ENCODE data around the gene TMPRSS4.

TMPRSS4 gene

GRCh38 chr11:118056806-118057205, 20.1 kb upstream of the TMPRSS4 start:
- TF ChIP-seq CTCF (IDR thresholded peaks at IDR 0.05; ENCODE audit: low read depth, low read length) = no peak
- no peak for DNase-seq (ENCODE audit: low read depth, low spot score)
- no peak overlapping the region for H3K4me3 ChIP-seq (ENCODE audit: low read depth, low read length)
- in situ Hi-C loops (cut with HindIII; ENCODE audit: low sequenced_read_pairs) = no loop called here

GRCh38 chr11:118057251-118058145, 19.4 kb upstream of the TMPRSS4 start:
- DNase-seq (ENCODE audit: low read depth, low spot score) = no peak
- H3K4me3 ChIP-seq (ENCODE audit: low read depth, low read length) = no peak overlapping the region
- no peak for TF ChIP-seq CTCF (IDR thresholded peaks at IDR 0.05; ENCODE audit: low read depth, low read length)
- in situ Hi-C loops (cut with HindIII; ENCODE audit: low sequenced_read_pairs) = no loop called here

GRCh38 chr11:118058311-118059245, 18.3 kb upstream of the TMPRSS4 start:
- TF ChIP-seq CTCF (IDR thresholded peaks at IDR 0.05; ENCODE audit: low read depth, low read length) = no peak
- in situ Hi-C loops (cut with HindIII; ENCODE audit: low sequenced_read_pairs) = no loop called here
- H3K4me3 ChIP-seq (ENCODE audit: low read depth, low read length) = no peak overlapping the region
- no peak for DNase-seq (ENCODE audit: low read depth, low spot score)

GRCh38 chr11:118059246-118059940, 17.5 kb upstream of the TMPRSS4 start:
- no peak for TF ChIP-seq CTCF (IDR thresholded peaks at IDR 0.05; ENCODE audit: low read depth, low read length)
- in situ Hi-C loops (cut with HindIII; ENCODE audit: low sequenced_read_pairs) = no loop called here
- DNase-seq (ENCODE audit: low read depth, low spot score) = no peak
- no peak overlapping the region for H3K4me3 ChIP-seq (ENCODE audit: low read depth, low read length)

GRCh38 chr11:118060081-118060661, 16.7 kb upstream of the TMPRSS4 start:
- no peak for TF ChIP-seq CTCF (IDR thresholded peaks at IDR 0.05; ENCODE audit: low read depth, low read length)
- DNase-seq (ENCODE audit: low read depth, low spot score) = no peak
- no peak overlapping the region for H3K4me3 ChIP-seq (ENCODE audit: low read depth, low read length)
- in situ Hi-C loops (cut with HindIII; ENCODE audit: low sequenced_read_pairs) = no loop called here

GRCh38 chr11:118060869-118061268, 16.0 kb upstream of the TMPRSS4 start:
- in situ Hi-C loops (cut with HindIII; ENCODE audit: low sequenced_read_pairs) = no loop called here
- no peak for DNase-seq (ENCODE audit: low read depth, low spot score)
- no peak for TF ChIP-seq CTCF (IDR thresholded peaks at IDR 0.05; ENCODE audit: low read depth, low read length)
- H3K4me3 ChIP-seq (ENCODE audit: low read depth, low read length) = no peak overlapping the region
